ENCODE data around the gene CCDC24. TPM values are rescaled to one million over a fixed set of nuclear protein-coding genes. Genes with fewer than 3 reads are reported as not detected.

CCDC24 gene
- total and polyA plus RNA-seq, 9 of the 15 experiments (the other 6 are each of a cell fraction or from before 2014, with no cell fraction given) = 0.31 to 4.5 (median 1.5) TPM

DNA sequence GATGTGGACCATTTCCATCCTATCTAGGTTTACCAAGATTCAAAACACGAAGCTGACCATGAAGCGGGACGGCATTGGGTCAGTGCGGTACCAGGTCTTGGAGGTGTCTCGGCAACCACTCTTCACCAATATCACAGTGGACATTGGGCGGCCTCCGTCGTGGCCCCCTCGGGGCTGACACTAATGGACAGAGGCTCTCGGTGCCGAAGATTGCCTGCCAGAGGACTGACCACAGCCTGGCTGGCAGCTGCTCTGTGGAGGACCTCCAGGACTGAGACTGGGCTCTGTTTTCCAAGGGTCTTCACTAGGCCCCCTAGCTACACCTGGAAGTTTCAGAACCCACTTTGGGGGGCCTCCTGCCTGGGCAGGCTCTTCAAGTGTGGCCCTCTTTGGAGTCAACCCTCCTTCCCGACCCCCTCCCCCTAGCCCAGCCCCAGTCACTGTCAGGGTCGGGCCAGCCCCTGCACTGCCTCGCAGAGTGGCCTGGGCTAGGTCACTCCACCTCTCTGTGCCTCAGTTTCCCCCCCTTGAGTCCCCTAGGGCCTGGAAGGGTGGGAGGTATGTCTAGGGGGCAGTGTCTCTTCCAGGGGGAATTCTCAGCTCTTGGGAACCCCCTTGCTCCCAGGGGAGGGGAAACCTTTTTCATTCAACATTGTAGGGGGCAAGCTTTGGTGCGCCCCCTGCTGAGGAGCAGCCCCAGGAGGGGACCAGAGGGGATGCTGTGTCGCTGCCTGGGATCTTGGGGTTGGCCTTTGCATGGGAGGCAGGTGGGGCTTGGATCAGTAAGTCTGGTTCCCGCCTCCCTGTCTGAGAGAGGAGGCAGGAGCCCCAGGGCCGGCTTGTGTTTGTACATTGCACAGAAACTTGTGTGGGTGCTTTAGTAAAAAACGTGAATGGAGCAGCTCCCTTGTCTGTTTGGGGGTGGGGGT is 864 bp upstream of the CCDC24 start (continued):
- TF ChIP-seq, protein P1, sequence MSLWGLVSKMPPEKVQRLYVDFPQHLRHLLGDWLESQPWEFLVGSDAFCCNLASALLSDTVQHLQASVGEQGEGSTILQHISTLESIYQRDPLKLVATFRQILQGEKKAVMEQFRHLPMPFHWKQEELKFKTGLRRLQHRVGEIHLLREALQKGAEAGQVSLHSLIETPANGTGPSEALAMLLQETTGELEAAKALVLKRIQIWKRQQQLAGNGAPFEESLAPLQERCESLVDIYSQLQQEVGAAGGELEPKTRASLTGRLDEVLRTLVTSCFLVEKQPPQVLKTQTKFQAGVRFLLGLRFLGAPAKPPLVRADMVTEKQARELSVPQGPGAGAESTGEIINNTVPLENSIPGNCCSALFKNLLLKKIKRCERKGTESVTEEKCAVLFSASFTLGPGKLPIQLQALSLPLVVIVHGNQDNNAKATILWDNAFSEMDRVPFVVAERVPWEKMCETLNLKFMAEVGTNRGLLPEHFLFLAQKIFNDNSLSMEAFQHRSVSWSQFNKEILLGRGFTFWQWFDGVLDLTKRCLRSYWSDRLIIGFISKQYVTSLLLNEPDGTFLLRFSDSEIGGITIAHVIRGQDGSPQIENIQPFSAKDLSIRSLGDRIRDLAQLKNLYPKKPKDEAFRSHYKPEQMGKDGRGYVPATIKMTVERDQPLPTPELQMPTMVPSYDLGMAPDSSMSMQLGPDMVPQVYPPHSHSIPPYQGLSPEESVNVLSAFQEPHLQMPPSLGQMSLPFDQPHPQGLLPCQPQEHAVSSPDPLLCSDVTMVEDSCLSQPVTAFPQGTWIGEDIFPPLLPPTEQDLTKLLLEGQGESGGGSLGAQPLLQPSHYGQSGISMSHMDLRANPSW (CRISPR knock-in tag; IDR thresholded peaks at IDR 0.05) = no peak
- TF ChIP-seq, protein P2, sequence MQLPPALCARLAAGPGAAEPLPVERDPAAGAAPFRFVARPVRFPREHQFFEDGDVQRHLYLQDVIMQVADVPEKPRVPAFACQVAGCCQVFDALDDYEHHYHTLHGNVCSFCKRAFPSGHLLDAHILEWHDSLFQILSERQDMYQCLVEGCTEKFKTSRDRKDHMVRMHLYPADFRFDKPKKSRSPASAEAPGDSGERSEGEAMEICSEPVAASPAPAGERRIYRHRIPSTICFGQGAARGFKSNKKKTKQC (CRISPR knock-in tag; IDR thresholded peaks at IDR 0.05) = 0 out of 2 replicates have a peak, but pooled peaks have one; percentile 9
- TF ChIP-seq, protein P3, sequence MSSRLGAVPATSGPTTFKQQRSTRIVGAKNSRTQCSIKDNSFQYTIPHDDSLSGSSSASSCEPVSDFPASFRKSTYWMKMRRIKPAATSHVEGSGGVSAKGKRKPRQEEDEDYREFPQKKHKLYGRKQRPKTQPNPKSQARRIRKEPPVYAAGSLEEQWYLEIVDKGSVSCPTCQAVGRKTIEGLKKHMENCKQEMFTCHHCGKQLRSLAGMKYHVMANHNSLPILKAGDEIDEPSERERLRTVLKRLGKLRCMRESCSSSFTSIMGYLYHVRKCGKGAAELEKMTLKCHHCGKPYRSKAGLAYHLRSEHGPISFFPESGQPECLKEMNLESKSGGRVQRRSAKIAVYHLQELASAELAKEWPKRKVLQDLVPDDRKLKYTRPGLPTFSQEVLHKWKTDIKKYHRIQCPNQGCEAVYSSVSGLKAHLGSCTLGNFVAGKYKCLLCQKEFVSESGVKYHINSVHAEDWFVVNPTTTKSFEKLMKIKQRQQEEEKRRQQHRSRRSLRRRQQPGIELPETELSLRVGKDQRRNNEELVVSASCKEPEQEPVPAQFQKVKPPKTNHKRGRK (tag; IDR thresholded peaks at IDR 0.05) = no peak
- TF ChIP-seq ZSCAN32 (CRISPR knock-in tag; IDR thresholded peaks at IDR 0.05) (no peak), C11orf30 (IDR thresholded peaks at IDR 0.05; ENCODE audit: low read depth) (no peak), ZEB2 (IDR thresholded peaks at IDR 0.05) (no peak), NR2C2 (CRISPR knock-in tag; IDR thresholded peaks at IDR 0.05) (no peak), NR2C2 (tag; IDR thresholded peaks at IDR 0.05) (no peak), HDAC3 (IDR thresholded peaks at IDR 0.05; ENCODE audit: borderline replicate concordance, partially characterized antibody) (no peak), ZNF444 (CRISPR knock-in tag; IDR thresholded peaks at IDR 0.05) (no peak), SMC3 (conservative IDR thresholded peaks at IDR 0.05; ENCODE audit: insufficient read depth, low read depth, low read length) (no peak), ZNF133 (CRISPR knock-in tag; IDR thresholded peaks at IDR 0.05) (no peak), JUND (IDR thresholded peaks at IDR 0.05; ENCODE audit: borderline replicate concordance, low read depth, low read length) (no peak), JUND (tag; IDR thresholded peaks at IDR 0.05; ENCODE audit: borderline replicate concordance, low read depth, low read length) (no peak), BCOR (IDR thresholded peaks at IDR 0.05) (0 out of 2 replicates have a peak, but pooled peaks have one; percentile 35), ZNF408 (CRISPR knock-in tag; IDR thresholded peaks at IDR 0.05; ENCODE audit: low read depth) (no peak), SNIP1 (IDR thresholded peaks at IDR 0.05; ENCODE audit: low read depth) (no peak), DIDO1 (tag; IDR thresholded peaks at IDR 0.05; ENCODE audit: low read depth) (no peak), GTF2F1 (IDR thresholded peaks at IDR 0.05; ENCODE audit: low read depth, low read length) (no peak), MCM3 (IDR thresholded peaks at IDR 0.05) (no peak), ZZZ3 (IDR thresholded peaks at IDR 0.05) (no peak)
- TF ChIP-seq, protein P4, sequence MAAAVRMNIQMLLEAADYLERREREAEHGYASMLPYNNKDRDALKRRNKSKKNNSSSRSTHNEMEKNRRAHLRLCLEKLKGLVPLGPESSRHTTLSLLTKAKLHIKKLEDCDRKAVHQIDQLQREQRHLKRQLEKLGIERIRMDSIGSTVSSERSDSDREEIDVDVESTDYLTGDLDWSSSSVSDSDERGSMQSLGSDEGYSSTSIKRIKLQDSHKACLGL (CRISPR knock-in tag; IDR thresholded peaks at IDR 0.05; ENCODE audit: borderline replicate concordance, poor library complexity, severe bottlenecking) = no peak
